HepG2 (cell line): ENCODE measurements around the gene IER5L. TPM values are rescaled to one million over a fixed set of nuclear protein-coding genes. Genes with fewer than 3 reads are reported as not detected.
A peak's percentile ranks its signal among the peaks of the same experiment; 100 is the strongest.

Experiments used
- ATF7-NPFF ChIP-seq: sonication (generic); formaldehyde crosslinking; IDR thresholded peaks from 2 replicates; pipeline ENCODE4 v1.8.1; 2023; ENCODE audit warnings: mild to moderate bottlenecking, low read depth, missing genetic modification reagents, moderate library complexity
- FOXA1 ChIP-seq, 2 experiments: fragments of 450-650 bp in 1 of 2; sonication (generic) in 1 of 2; formaldehyde crosslinking in 1 of 2; IDR thresholded peaks; 2 replicates each; pipeline versions ENCODE4 v1.4.0 to v1.6.1; 2016 to 2020; ENCODE audit warnings: missing genetic modification reagents in 1 of 2
- IRF2 ChIP-seq: IDR thresholded peaks from 2 replicates; pipeline ENCODE4 v1.6.1; 2018; ENCODE audit warnings: missing genetic modification reagents, missing compliant biosample characterization
- ZBED4 ChIP-seq: sonication (generic); formaldehyde crosslinking; IDR thresholded peaks from 2 replicates; pipeline ENCODE4 v1.4.0; 2020; ENCODE audit warnings: missing genetic modification reagents, borderline replicate concordance
- ZNF280B ChIP-seq: sonication (generic); formaldehyde crosslinking; IDR thresholded peaks from 2 replicates; pipeline ENCODE4 v1.5.0; 2020; ENCODE audit warnings: missing genetic modification reagents, mild to moderate bottlenecking, borderline replicate concordance
- ZNF557 ChIP-seq: sonication (generic); formaldehyde crosslinking; IDR thresholded peaks from 2 replicates; pipeline ENCODE4 v1.4.0; 2020; ENCODE audit warnings: missing genetic modification reagents
- ZNF674 ChIP-seq: sonication (generic); formaldehyde crosslinking; IDR thresholded peaks from 2 replicates; pipeline ENCODE4 v1.5.0; 2020; ENCODE audit warnings: low read depth, mild to moderate bottlenecking, missing genetic modification reagents
- ZNF687 ChIP-seq: sonication (generic); formaldehyde crosslinking; IDR thresholded peaks from 2 replicates; pipeline ENCODE4 v1.5.1; 2020; ENCODE audit warnings: mild to moderate bottlenecking, missing genetic modification reagents, moderate library complexity
- ZNF746 ChIP-seq: sonication (generic); formaldehyde crosslinking; IDR thresholded peaks from 2 replicates; pipeline ENCODE4 v1.8.0; 2022; ENCODE audit warnings: mild to moderate bottlenecking, missing genetic modification reagents
- ZNF878 ChIP-seq: sonication (generic); formaldehyde crosslinking; IDR thresholded peaks from 2 replicates; pipeline ENCODE4 v1.8.1; 2023; ENCODE audit warnings: mild to moderate bottlenecking, missing genetic modification reagents, moderate library complexity
- polyA plus RNA-seq, 8 experiments: library from polyadenylated mRNA; depleted of rRNA in 3 of 8; stranded (reverse) in 7 of 8; unstranded in 1 of 8; fragments of >200 nt; fragmentation: Illumina TruSeq in 4 of 8; extraction: Trizol in 4 of 8; gene quantifications; 2 replicates each; pipeline versions ENCODE4 v1.2.1 to v1.2.3, GENCODE V29; 2011 to 2016; ENCODE audit warnings: low read depth in 4 of 8, missing spikeins in 1 of 8, mixed read lengths in 1 of 8; ENCODE audit not compliant: insufficient read depth in 1 of 8
- total RNA-seq, 5 experiments: library from RNA; depleted of rRNA; stranded (reverse); fragments of >200 nt; fragmentation: Illumina TruSeq; extraction: Trizol; gene quantifications; 2 replicates each; pipeline ENCODE4 v1.2.3, GENCODE V29; 2016; ENCODE audit warnings: low read depth in 1 of 5
- TF ChIP-seq, protein P1 (sequence below): fragments of 450-650 bp; IDR thresholded peaks from 2 replicates; pipeline ENCODE4 v1.6.1; 2017
- TF ChIP-seq, protein P2 (sequence below): sonication (generic); IDR thresholded peaks from 2 replicates; pipeline ENCODE4 v1.6.1; 2016; ENCODE audit warnings: low read depth, borderline replicate concordance
- TF ChIP-seq, protein P3 (sequence below): sonication (generic); formaldehyde crosslinking; IDR thresholded peaks from 2 replicates; pipeline ENCODE4 v1.8.0; 2022; ENCODE audit warnings: mild to moderate bottlenecking, missing genetic modification reagents, borderline replicate concordance

The IER5L gene
- total and polyA plus RNA-seq, 2 of the 13 experiments (the other 11 are each of a cell fraction or from before 2014, with no cell fraction given) = 1.8 to 3.3 TPM

- peak; percentile 12 for TF ChIP-seq ZNF687 (CRISPR knock-in tag)
- TF ChIP-seq ZNF674 (CRISPR knock-in tag) = no peak
- TF ChIP-seq ZNF878 (CRISPR knock-in tag) = no peak
- no peak for TF ChIP-seq IRF2 (CRISPR knock-in tag)
- TF ChIP-seq ZNF557 (CRISPR knock-in tag) = no peak
- no peak for TF ChIP-seq FOXA1 (IDR thresholded peaks at IDR 0.05)
- no peak for TF ChIP-seq FOXA1 (CRISPR knock-in tag; IDR thresholded peaks at IDR 0.05)
- TF ChIP-seq ATF7-NPFF (CRISPR knock-in tag) = no peak
- TF ChIP-seq, protein P1, sequence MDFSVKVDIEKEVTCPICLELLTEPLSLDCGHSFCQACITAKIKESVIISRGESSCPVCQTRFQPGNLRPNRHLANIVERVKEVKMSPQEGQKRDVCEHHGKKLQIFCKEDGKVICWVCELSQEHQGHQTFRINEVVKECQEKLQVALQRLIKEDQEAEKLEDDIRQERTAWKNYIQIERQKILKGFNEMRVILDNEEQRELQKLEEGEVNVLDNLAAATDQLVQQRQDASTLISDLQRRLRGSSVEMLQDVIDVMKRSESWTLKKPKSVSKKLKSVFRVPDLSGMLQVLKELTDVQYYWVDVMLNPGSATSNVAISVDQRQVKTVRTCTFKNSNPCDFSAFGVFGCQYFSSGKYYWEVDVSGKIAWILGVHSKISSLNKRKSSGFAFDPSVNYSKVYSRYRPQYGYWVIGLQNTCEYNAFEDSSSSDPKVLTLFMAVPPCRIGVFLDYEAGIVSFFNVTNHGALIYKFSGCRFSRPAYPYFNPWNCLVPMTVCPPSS = no peak
- no peak for TF ChIP-seq ZNF280B (CRISPR knock-in tag)
- peak; percentile 92 for TF ChIP-seq ZNF746
- TF ChIP-seq, protein P2, sequence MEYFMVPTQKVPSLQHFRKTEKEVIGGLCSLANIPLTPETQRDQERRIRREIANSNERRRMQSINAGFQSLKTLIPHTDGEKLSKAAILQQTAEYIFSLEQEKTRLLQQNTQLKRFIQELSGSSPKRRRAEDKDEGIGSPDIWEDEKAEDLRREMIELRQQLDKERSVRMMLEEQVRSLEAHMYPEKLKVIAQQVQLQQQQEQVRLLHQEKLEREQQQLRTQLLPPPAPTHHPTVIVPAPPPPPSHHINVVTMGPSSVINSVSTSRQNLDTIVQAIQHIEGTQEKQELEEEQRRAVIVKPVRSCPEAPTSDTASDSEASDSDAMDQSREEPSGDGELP = peak; percentile 96
- no peak for TF ChIP-seq ZBED4 (CRISPR knock-in tag)
- TF ChIP-seq, protein P3, sequence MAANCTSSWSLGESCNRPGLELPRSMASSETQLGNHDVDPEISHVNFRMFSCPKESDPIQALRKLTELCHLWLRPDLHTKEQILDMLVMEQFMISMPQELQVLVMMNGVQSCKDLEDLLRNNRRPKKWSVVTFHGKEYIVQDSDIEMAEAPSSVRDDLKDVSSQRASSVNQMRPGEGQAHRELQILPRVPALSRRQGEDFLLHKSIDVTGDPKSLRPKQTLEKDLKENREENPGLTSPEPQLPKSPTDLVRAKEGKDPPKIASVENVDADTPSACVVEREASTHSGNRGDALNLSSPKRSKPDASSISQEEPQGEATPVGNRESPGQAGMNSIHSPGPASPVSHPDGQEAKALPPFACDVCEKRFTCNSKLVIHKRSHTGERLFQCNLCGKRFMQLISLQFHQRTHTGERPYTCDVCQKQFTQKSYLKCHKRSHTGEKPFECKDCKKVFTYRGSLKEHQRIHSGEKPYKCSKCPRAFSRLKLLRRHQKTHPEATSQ (CRISPR knock-in tag) = peak; percentile 44; the same call in 1 of the 2 replicates
Observed at GRCh38 chr9:129175825-129176633, 2.0 kb downstream of the IER5L start (continued).
